Measurements from ENCODE around the gene NCS1.

The NCS1 gene

GRCh38 chr9:130227833-130228232 is 55.6 kb downstream of the NCS1 start:
- no peak for DNase-seq (ENCODE audit: low read depth, low spot score)
- H3K4me3 ChIP-seq (ENCODE audit: low read length): no peak overlapping the region

- H3K4me3 ChIP-seq (ENCODE audit: low read length): no peak overlapping the region
- DNase-seq (ENCODE audit: low read depth, low spot score): no peak
Measured at GRCh38 chr9:130229759-130230158, 57.6 kb downstream of the NCS1 start.

- no peak overlapping the region for H3K4me3 ChIP-seq (ENCODE audit: low read length)
- no peak for DNase-seq (ENCODE audit: low read depth, low spot score)
Measured at GRCh38 chr9:130230631-130231030, 58.4 kb downstream of the NCS1 start.

- DNase-seq (ENCODE audit: low read depth, low spot score): no peak
- H3K4me3 ChIP-seq (ENCODE audit: low read length): no peak overlapping the region
Measured at GRCh38 chr9:130232899-130233586, 60.8 kb downstream of the NCS1 start.

GRCh38 chr9:130233587-130233945 is 61.4 kb downstream of the NCS1 start:
- no peak overlapping the region for H3K4me3 ChIP-seq (ENCODE audit: low read length)
- DNase-seq (ENCODE audit: low read depth, low spot score): no peak

GRCh38 chr9:130234340-130235260 is 62.4 kb downstream of the NCS1 start:
- no peak for DNase-seq (ENCODE audit: low read depth, low spot score)
- H3K4me3 ChIP-seq (ENCODE audit: low read length): no peak overlapping the region

GRCh38 chr9:130235558-130236435 is 63.6 kb downstream of the NCS1 start:
- DNase-seq (ENCODE audit: low read depth, low spot score): peak; percentile 29
- no peak overlapping the region; the same call in 1 of the 2 replicates for H3K4me3 ChIP-seq (ENCODE audit: low read length)

GRCh38 chr9:130236436-130236985 is 64.3 kb downstream of the NCS1 start:
- H3K4me3 ChIP-seq (ENCODE audit: low read length): no peak overlapping the region
- DNase-seq (ENCODE audit: low read depth, low spot score): no peak

GRCh38 chr9:130237076-130237475 is 64.9 kb downstream of the NCS1 start:
- no peak overlapping the region for H3K4me3 ChIP-seq (ENCODE audit: low read length)
- no peak for DNase-seq (ENCODE audit: low read depth, low spot score)

- H3K4me3 ChIP-seq (ENCODE audit: low read length): no peak overlapping the region
- DNase-seq (ENCODE audit: low read depth, low spot score): no peak
Measured at GRCh38 chr9:130237763-130238524, 65.7 kb downstream of the NCS1 start.

- H3K4me3 ChIP-seq (ENCODE audit: low read length): no peak overlapping the region
- DNase-seq (ENCODE audit: low read depth, low spot score): no peak
Measured at GRCh38 chr9:130239363-130239695, 67.1 kb downstream of the NCS1 start.

- H3K4me3 ChIP-seq (ENCODE audit: low read length): no peak overlapping the region
- DNase-seq (ENCODE audit: low read depth, low spot score): no peak
Measured at GRCh38 chr9:130239741-130240241, 67.6 kb downstream of the NCS1 start.

- DNase-seq (ENCODE audit: low read depth, low spot score): peak; percentile 69
- H3K4me3 ChIP-seq (ENCODE audit: low read length): no peak overlapping the region
Measured at GRCh38 chr9:130240410-130241197, 68.4 kb downstream of the NCS1 start.

- H3K4me3 ChIP-seq (ENCODE audit: low read length): no peak overlapping the region
Measured at GRCh38 chr9:130241198-130241535, 69.0 kb downstream of the NCS1 start.

GRCh38 chr9:130242270-130243014 is 70.2 kb downstream of the NCS1 start:
- no peak for DNase-seq (ENCODE audit: low read depth, low spot score)
- no peak overlapping the region for H3K4me3 ChIP-seq (ENCODE audit: low read length)

More at GRCh38 chr9:130241198-130241535, 69.0 kb downstream of the NCS1 start:
- DNase-seq (ENCODE audit: low read depth, low spot score): no peak

GRCh38 chr9:130243015-130243881 is 71.0 kb downstream of the NCS1 start:
- no peak overlapping the region for H3K4me3 ChIP-seq (ENCODE audit: low read length)
- DNase-seq (ENCODE audit: low read depth, low spot score): peak; percentile 55
